PC-3 (cell line): Measurements from ENCODE around the gene FBXL19. TPM values are rescaled to one million over a fixed set of nuclear protein-coding genes. Genes with fewer than 3 reads are reported as not detected.

ENCODE experiments used
- ATAC-seq: fragments of 200-7000 bp; cut with Tn5 transposase; 2 replicates; pipeline ENCODE4 v1.9.1; 2020; ENCODE audit warnings: mild to moderate bottlenecking, moderate library complexity
- BruUV-seq: library from RNA; stranded (reverse); fragments of 400-500 nt; replicated peaks from 2 replicates; lab custom pipeline; 2021; lab: Mats Ljungman, UMichigan
- CTCF ChIA-PET: fragments of 300-600 bp; sonication (Branson Sonifier 250); formaldehyde crosslinking; loops from one replicate; lab custom pipeline; 2022; ENCODE audit warnings: antibody characterized with exemption; lab: Charles Lee
- POLR2A ChIA-PET: fragments of 300-600 bp; sonication (Branson Sonifier 250); formaldehyde crosslinking; loops from one replicate; lab custom pipeline; 2022; ENCODE audit warnings: antibody characterized with exemption; ENCODE audit not compliant: unreplicated experiment; lab: Charles Lee
- DNase-seq: peaks from one replicate; pipeline ENCODE4 v3.0.0-alpha.2; 2015
- H2AFZ ChIP-seq: fragments of 300-600 bp; sonication (generic); 2 replicates; pipeline ENCODE4 v1.6.0; 2016; ENCODE audit warnings: antibody characterized with exemption, low read length
- H3F3A ChIP-seq: fragments of 300-600 bp; sonication (generic); one replicate; pipeline ENCODE4 v1.6.0; 2017; ENCODE audit warnings: antibody characterized with exemption, low read length, control low read depth, mild to moderate bottlenecking; ENCODE audit not compliant: unreplicated experiment
- H3K27ac ChIP-seq: fragments of 300-600 bp; sonication (generic); 2 replicates; pipeline ENCODE4 v1.5.1; 2016; ENCODE audit warnings: mild to moderate bottlenecking, low read length
- H3K27me3 ChIP-seq: fragments of 300-600 bp; sonication (generic); 2 replicates; pipeline ENCODE4 v1.6.1; 2016; ENCODE audit warnings: low read length, mixed read lengths
- H3K36me3 ChIP-seq: fragments of 300-600 bp; sonication (generic); 2 replicates; pipeline ENCODE4 v1.6.1; 2016; ENCODE audit warnings: low read depth, mixed run types, low read length, mixed read lengths
- H3K4me1 ChIP-seq: fragments of 300-600 bp; sonication (generic); 2 replicates; pipeline ENCODE4 v1.5.1; 2016; ENCODE audit warnings: low read length; ENCODE audit not compliant: insufficient read depth
- H3K4me2 ChIP-seq: fragments of 300-600 bp; sonication (generic); 2 replicates; pipeline ENCODE4 v1.6.0; 2016; ENCODE audit warnings: low read length
- H3K4me3 ChIP-seq: fragments of 300-600 bp; sonication (generic); 2 replicates; pipeline ENCODE4 v1.5.1; 2016; ENCODE audit warnings: mild to moderate bottlenecking, low read length, mixed read lengths
- H3K79me2 ChIP-seq: fragments of 300-600 bp; sonication (generic); 2 replicates; pipeline ENCODE4 v1.6.1; 2017; ENCODE audit warnings: low read length, mixed read lengths
- H3K9ac ChIP-seq: fragments of 300-600 bp; sonication (generic); 2 replicates; pipeline ENCODE4 v1.6.0; 2016; ENCODE audit warnings: mild to moderate bottlenecking, low read length
- H3K9me2 ChIP-seq: fragments of 300-600 bp; sonication (generic); replicated peaks from 2 replicates; pipeline ENCODE4 v1.6.1; 2016; ENCODE audit warnings: mixed run types, low read length, mixed read lengths
- H3K9me3 ChIP-seq: fragments of 300-600 bp; sonication (generic); 2 replicates; pipeline ENCODE4 v1.6.1; 2016; ENCODE audit warnings: low read length, mixed read lengths
- H4K20me1 ChIP-seq: fragments of 300-600 bp; sonication (generic); 2 replicates; pipeline ENCODE4 v1.6.1; 2016; ENCODE audit warnings: low read length, mixed read lengths
- EZH2 ChIP-seq: fragments of 300-600 bp; sonication (generic); IDR thresholded peaks from one replicate; pipeline ENCODE4 v1.6.1; 2017; ENCODE audit warnings: antibody characterized with exemption, mild to moderate bottlenecking, low read length; ENCODE audit not compliant: unreplicated experiment
- EZH2phosphoT487 ChIP-seq: fragments of 300-600 bp; sonication (generic); IDR thresholded peaks from 2 replicates; pipeline ENCODE4 v1.6.1; 2018; ENCODE audit warnings: mild to moderate bottlenecking, antibody characterized with exemption, low read length, borderline replicate concordance
- intact Hi-C: fragments of 100-400 bp; cut with micrococcal nuclease; formaldehyde crosslinking; loops from 2 replicates; pipeline ENCODE4 v1.9.0; 2023
- total RNA-seq: library from RNA; depleted of rRNA; stranded (reverse); fragments of >200 nt; gene quantifications from 2 replicates; pipeline ENCODE4 v1.2.3, GENCODE V29; 2014
- TF ChIP-seq, protein P1 (sequence below): fragments of 300-600 bp; sonication (generic); conservative IDR thresholded peaks from 2 replicates; pipeline ENCODE4 v1.5.1; 2017; ENCODE audit warnings: antibody characterized with exemption, low read depth, mild to moderate bottlenecking, low read length

The FBXL19 gene
- total RNA-seq, 1 experiment from 2014 or later, result 36.2 TPM

GRCh38 chr16:30942426-30942806 lies 19.0 kb downstream of the FBXL19 start:
- H4K20me1 ChIP-seq, result no peaks in the 10 kb centered on the region
- H3K4me1 ChIP-seq, result peaks cover 8% of the 10 kb centered on the region; the same call in 1 of the 2 replicates
- ATAC-seq, result no peak
- intact Hi-C loops, result no loop called here
- H3K9me2 ChIP-seq, result no peaks in the 10 kb centered on the region
- peaks cover 3% of the 10 kb centered on the region; the same call in 1 of the 2 replicates for H3K36me3 ChIP-seq
- no peak for DNase-seq
- no peak overlapping the region for H3K4me3 ChIP-seq
- H3K27ac ChIP-seq, result 0 out of 2 replicates have a peak overlapping the region, but pooled peaks have one; percentile 16
- no peaks in the 10 kb centered on the region for H3K27me3 ChIP-seq
- ChIA-PET CTCF (interaction anchor here (0.6 to 1.3 kb wide), 6 partner anchors 12 to 926 kb away, joined by 3 to 7 read pairs (median 3); partner anchors contain the start of gene HSD3B7), POLR2A (no interaction called here)
- no peak overlapping the region for H3K9ac ChIP-seq
- no peaks in the 10 kb centered on the region for H3K9me3 ChIP-seq
- no peaks in the 10 kb centered on the region for H3F3A ChIP-seq
- no TSS peak for BruUV-seq
- TF ChIP-seq EZH2 (no peak), EZH2phosphoT487 (no peak)
- TF ChIP-seq, protein P1, sequence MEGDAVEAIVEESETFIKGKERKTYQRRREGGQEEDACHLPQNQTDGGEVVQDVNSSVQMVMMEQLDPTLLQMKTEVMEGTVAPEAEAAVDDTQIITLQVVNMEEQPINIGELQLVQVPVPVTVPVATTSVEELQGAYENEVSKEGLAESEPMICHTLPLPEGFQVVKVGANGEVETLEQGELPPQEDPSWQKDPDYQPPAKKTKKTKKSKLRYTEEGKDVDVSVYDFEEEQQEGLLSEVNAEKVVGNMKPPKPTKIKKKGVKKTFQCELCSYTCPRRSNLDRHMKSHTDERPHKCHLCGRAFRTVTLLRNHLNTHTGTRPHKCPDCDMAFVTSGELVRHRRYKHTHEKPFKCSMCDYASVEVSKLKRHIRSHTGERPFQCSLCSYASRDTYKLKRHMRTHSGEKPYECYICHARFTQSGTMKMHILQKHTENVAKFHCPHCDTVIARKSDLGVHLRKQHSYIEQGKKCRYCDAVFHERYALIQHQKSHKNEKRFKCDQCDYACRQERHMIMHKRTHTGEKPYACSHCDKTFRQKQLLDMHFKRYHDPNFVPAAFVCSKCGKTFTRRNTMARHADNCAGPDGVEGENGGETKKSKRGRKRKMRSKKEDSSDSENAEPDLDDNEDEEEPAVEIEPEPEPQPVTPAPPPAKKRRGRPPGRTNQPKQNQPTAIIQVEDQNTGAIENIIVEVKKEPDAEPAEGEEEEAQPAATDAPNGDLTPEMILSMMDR, result no peak
- no peaks in the 10 kb centered on the region for H3K79me2 ChIP-seq
- peak overlapping the region; percentile 48; the same call in 1 of the 2 replicates for H3K4me2 ChIP-seq
- H2AFZ ChIP-seq, result no peak overlapping the region

DNA sequence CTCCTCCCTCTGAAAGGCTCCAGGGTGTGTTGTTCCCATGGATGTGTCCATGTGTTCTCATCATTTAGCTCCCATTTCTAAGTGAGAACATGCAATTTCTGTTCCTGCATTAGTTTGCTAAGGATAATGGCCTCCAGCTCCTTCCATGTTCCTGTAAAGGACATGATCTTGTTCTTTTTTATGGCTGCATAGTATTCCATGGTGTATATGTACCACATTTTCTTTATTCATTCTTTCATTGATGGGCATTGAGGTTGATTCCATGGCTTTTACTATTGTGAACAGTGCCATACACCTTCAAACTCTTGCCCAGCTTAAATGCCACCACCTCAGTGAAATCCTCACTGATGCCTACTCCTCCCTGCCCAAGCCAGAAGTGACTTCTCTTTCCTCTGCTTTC lies 21.0 kb downstream of the FBXL19 start:
- POLR2A ChIA-PET, result no interaction called here
- no peak for ATAC-seq
- no TSS peak for BruUV-seq

More for the DNA sequence above, 21.0 kb downstream of the FBXL19 start:
- TF ChIP-seq EZH2phosphoT487 (no peak), EZH2 (no peak)
- TF ChIP-seq, protein P1, result no peak
- no peak overlapping the region for H2AFZ ChIP-seq
- CTCF ChIA-PET, result no interaction called here
- H3K9me2 ChIP-seq, result no peaks in the 10 kb centered on the region
- H3K27me3 ChIP-seq, result no peaks in the 10 kb centered on the region
- no peaks in the 10 kb centered on the region for H3K79me2 ChIP-seq
- no peak overlapping the region for H3K4me2 ChIP-seq
- intact Hi-C loops, result no loop called here
- no peaks in the 10 kb centered on the region for H3K9me3 ChIP-seq
- no peaks in the 10 kb centered on the region for H3F3A ChIP-seq
- H3K36me3 ChIP-seq, result peaks cover 3% of the 10 kb centered on the region; the same call in 1 of the 2 replicates
- no peak overlapping the region for H3K27ac ChIP-seq
- H3K4me3 ChIP-seq, result no peak overlapping the region
- no peak for DNase-seq
- H3K4me1 ChIP-seq, result peaks cover 8% of the 10 kb centered on the region; the same call in 1 of the 2 replicates
- no peaks in the 10 kb centered on the region for H4K20me1 ChIP-seq
- no peak overlapping the region for H3K9ac ChIP-seq
